GM12878 (cell line): ENCODE measurements around the gene RIMS1.

ENCODE experiments used
- CTCF ChIP-seq, 3 experiments: IDR thresholded peaks in 2 of 3; conservative IDR thresholded peaks in 1 of 3; 2 replicates each; pipeline ENCODE4 v1.5.1; 2011; ENCODE audit warnings: low read depth in 3 of 3, low read length in 3 of 3, mild to moderate bottlenecking in 3 of 3, control low read depth in 2 of 3, moderate library complexity in 2 of 3, inconsistent platforms in 1 of 3, mixed read lengths in 1 of 3; ENCODE audit not compliant: control insufficient read depth in 2 of 3, insufficient read depth in 1 of 3; ENCODE audit errors: extremely low read depth in 1 of 3
- HDAC2 ChIP-seq: fragments of 200-600 bp; sonication (generic); IDR thresholded peaks from 2 replicates; pipeline ENCODE4 v1.6.1; 2017
- HSF1 ChIP-seq: fragments of 150-350 bp; IDR thresholded peaks from 2 replicates; pipeline ENCODE4 v1.6.1; 2014; ENCODE audit warnings: mild to moderate bottlenecking, low read depth, low read length
- REST ChIP-seq: IDR thresholded peaks from 2 replicates; pipeline ENCODE4 v1.6.1; 2012; ENCODE audit warnings: mild to moderate bottlenecking, low read depth, low read length

GRCh38 chr6:72262254-72262653, 375.9 kb downstream of the RIMS1 start:
- TF ChIP-seq REST (no peak), CTCF (IDR thresholded peaks at IDR 0.05 in 2 of 3, conservative IDR thresholded peaks at IDR 0.05 in 1 of 3; ENCODE audit: control insufficient read depth in 2 of 3, extremely low read depth in 1 of 3, insufficient read depth in 1 of 3, low read depth in 3 of 3, low read length in 3 of 3) (no peak), HDAC2 (no peak), HSF1 (no peak)
